ENCODE measurements around the gene NLRC5.

Gene NLRC5

DNA sequence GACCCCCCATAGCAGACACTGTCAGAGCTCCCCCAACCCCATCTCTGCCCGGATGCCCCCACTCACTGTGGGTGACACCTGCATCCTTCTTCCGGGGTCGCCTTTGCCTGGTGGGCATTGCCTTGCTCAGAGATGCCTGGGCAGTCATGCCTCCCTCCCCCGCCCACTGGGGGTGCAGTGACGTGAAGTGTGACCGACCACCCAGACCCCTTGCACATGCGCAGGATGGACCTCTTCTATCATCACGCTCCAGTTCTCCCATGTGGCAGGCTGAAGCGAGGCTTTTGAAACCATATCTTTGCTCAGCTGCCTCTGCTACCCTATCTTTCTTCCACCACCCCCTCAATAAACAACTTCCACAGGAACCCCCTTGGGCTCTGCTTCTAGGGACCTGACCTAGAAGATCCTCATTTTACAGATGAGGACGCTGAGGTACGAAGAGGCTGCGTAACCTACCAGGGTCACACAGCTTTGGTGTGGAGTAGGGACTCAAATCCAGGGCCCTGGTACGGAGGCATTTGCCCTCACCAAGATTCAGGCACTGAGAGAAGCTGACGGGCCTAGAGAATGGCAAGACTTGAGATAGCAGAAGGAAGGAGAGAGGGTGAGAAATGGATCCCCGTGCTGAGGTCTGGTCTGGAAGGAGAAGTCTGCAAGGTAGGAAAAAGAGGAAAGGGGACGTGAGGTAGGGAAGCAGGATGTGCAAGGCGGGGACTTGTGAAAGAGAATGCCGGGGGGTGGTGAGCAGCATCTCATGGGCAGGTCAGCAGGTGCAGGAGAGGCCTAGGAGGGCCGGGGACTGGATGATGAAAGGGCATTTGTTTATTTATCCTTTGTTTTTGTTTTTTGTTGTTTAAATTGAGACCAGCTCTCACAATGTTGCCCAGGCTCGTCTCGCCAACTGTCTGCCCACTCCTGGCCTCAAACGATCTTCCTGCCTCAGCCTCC is 14.4 kb downstream of the NLRC5 start:
- DNase-seq, result no peak

- no peak for DNase-seq
Observed at GRCh38 chr16:57004387-57005250, 15.3 kb downstream of the NLRC5 start.

- DNase-seq, result peak in 1 of 5 experiments; percentile 50
Observed at GRCh38 chr16:57005597-57005996, 16.2 kb downstream of the NLRC5 start.

DNA sequence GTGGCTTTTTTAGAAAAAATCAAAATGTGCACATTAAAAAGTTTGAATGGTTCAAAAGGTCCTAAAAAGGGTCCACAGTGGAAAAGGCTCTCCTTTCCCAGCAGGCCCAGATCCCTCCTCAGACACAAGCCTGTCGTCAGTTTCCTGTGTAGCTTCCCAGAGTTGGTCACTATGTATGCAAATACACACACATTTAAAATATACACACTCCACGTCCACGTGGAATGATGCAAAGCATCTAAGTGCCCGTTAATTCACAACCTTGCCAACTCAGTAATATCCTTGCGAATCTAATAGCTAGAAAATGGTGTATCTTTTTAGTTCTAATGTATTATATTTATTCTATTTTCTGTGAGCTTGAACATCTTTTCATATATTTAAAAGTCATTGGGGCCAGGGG is 17.7 kb downstream of the NLRC5 start:
- no peak for DNase-seq

- DNase-seq, result no peak
Observed at GRCh38 chr16:57007530-57007929, 18.2 kb downstream of the NLRC5 start.

DNA sequence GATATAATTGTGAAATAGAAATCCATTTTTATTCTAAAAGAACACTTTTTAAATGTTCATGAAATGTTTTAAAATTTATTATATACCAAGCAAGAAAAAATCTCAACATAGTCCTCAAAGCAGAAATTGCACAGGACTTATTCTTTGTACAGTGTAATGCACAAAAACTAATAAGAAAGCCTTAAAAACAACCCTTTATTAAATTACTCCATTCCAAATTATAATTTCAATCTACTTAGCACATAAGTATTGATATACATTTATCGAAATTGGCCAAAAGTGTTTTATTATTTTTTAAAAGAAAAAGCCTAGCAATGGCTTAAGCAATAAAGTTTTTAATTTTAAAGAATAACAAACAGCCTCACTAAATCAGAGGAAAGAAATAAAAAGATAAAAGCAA is 19.1 kb downstream of the NLRC5 start:
- no peak for DNase-seq

DNA sequence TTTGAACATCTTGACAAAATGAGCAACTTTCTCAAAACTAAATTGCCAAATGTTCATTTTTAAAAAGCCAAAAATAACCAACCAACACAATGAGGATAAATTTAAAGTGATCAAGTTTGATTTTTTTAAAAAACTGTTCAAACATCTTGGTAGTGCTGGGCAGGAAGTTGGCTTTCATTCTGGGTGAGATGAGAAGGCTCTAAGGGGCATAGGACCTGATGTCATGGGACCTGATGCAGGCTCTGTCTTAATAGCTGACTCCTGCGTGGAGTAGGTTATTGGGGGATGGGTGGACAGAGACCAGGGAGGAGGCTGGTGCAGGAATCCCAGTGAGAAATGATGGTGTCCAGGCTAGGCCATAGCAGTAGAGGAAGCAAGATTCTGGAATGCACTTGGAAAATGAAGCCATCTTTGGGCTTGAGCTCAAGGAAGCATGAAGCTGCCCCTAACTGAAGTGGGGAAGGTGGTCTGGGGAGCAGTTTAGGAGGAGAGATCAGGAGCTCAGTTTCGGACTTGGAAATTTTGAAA is 20.4 kb downstream of the NLRC5 start:
- DNase-seq, result peak in 1 of 5 experiments; percentile 73

GRCh38 chr16:57012353-57012752 is 23.0 kb downstream of the NLRC5 start:
- no peak for DNase-seq

DNA sequence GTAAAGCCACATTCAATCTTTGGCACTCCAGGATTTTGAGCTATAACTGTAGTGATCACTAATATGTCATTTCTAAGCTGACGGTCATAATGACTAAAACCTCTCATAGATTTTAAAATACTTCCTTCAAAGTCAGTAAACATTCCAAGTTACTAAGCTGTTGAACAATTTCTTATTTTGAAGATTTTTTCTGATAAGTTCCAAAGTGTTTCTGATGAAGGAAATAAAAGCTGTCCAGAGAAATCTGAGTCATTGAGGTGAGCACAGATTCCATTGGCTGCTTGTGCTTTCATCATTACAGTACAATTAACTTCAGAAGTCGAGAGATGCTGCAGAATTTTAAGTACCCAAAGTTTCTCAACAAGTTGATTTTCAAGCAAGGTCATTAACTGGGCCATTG is 23.9 kb downstream of the NLRC5 start:
- peak in 1 of 5 experiments; percentile 60 for DNase-seq

GRCh38 chr16:57013902-57014301 is 24.5 kb downstream of the NLRC5 start:
- DNase-seq, result no peak

DNA sequence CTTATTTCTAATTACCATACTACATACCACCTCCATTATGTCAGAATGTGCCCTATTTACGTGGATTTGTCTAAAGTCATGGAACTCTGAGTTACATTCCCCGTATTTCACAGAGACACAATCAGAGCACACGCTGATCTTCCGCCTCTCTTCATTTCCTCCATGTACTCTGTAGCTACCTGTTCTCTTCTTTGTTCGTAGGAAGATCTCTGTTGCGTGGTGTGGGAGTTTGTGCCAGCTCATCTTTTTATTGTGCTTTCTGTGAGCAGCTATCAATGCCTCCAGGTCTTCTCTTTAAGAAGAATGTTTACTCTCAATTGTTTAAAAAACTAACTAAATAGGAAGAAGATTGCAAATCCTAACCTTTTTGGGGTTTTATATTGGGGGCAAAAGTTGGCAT is 26.9 kb downstream of the NLRC5 start:
- no peak for DNase-seq

- DNase-seq, result no peak
Observed at GRCh38 chr16:57016831-57017230, 27.5 kb downstream of the NLRC5 start.

DNA sequence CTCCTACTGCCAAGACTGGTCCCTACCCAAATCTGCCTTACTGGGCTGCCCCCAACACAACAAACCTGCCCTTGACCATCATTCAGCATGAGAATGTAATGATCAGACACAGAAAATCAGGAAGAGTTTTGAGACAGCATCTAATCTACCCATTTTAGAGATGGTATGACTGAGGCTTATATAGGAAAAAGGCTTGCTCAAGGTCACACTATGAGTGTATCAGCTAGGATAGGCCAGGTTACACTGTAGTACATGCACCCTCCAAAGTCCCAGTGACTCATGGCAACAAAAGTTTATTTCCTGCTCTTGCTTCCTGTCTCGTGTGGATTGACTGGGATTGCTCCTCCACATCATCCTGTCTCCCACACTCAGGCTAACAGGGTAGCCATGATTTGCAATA is 27.9 kb downstream of the NLRC5 start:
- no peak for DNase-seq

DNA sequence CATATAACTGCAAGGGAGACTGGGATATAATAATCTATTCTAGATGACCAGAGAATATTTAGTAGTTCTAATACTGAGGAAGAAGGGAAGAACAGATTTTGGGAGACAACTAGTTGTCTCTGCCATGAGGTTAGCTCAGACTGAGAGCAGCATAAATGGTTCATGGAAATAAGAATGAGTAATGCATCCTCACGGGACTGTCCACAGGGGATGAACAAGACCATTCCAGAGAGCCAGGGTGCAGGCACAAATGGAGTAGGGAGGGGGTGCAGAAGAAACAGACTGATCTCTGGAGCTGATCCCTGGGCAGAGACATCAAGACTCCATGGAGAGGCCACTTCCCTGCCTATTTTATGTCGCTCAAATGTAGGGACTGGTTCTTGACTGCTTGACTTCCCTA is 30.4 kb downstream of the NLRC5 start:
- no peak for DNase-seq

GRCh38 chr16:57020651-57021050 is 31.3 kb downstream of the NLRC5 start:
- no peak for DNase-seq

GRCh38 chr16:57021757-57022156 is 32.4 kb downstream of the NLRC5 start:
- DNase-seq, result no peak

- peak in 1 of 5 experiments; percentile 47 for DNase-seq
Observed at GRCh38 chr16:57022445-57022844, 33.1 kb downstream of the NLRC5 start.

GRCh38 chr16:57023541-57024249 is 34.3 kb downstream of the NLRC5 start:
- peak; percentile 37 to 88 (median 75) for DNase-seq

DNA sequence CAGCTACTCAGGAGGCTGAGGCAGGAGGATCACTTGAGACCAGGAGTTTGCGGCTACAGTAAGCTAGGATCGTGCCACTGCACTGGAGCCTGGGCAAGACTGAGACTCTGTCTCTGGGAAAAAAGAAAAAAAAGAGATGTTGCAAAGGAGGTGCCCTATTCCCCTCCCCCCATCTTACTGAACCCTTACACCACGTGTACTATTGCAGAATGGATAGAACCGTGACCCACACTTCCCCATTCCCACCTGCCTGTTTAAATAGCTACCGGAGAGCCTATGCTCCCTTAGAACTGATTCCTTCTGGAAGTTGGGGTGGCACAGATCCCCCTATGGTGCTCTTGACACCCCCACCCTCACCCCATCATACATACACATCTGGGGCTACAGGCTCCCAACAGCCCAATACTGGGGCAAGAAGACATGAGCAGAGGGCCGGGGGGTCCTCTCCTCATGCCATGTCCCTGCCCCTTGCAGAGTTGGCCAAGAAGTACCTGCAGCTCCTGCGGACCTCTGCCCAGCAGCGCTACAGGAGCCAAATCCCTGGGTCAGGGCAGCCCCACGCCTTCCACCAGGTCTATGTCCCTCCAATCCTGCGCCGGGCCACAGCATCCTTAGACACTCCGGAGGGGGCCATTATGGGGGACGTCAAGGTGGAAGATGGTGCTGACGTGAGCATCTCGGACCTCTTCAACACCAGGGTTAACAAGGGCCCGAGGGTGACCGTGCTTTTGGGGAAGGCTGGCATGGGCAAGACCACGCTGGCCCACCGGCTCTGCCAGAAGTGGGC is 35.7 kb downstream of the NLRC5 start:
- DNase-seq, result no peak

DNA sequence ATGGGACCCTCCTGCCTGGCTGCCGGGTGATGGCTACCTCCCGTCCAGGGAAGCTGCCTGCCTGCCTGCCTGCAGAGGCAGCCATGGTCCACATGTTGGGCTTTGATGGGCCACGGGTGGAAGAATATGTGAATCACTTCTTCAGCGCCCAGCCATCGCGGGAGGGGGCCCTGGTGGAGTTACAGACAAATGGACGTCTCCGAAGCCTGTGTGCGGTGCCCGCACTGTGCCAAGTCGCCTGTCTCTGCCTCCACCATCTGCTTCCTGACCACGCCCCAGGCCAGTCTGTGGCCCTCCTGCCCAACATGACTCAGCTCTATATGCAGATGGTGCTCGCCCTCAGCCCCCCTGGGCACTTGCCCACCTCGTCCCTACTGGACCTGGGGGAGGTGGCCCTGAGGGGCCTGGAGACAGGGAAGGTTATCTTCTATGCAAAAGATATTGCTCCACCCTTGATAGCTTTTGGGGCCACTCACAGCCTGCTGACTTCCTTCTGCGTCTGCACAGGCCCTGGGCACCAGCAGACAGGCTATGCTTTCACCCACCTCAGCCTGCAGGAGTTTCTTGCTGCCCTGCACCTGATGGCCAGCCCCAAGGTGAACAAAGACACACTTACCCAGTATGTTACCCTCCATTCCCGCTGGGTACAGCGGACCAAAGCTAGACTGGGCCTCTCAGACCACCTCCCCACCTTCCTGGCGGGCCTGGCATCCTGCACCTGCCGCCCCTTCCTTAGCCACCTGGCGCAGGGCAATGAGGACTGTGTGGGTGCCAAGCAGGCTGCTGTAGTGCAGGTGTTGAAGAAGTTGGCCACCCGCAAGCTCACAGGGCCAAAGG is 36.8 kb downstream of the NLRC5 start:
- no peak for DNase-seq

- DNase-seq, result no peak
Observed at GRCh38 chr16:57026778-57027062, 37.4 kb downstream of the NLRC5 start.
